Activated CD4-positive, alpha-beta T cell treated with anti-CD3 and anti-CD28 coated beads, Interleukin-2, amount 50 U/mL, for 24 hours (primary cell): Measurements from ENCODE around the gene MRPL27.
"Not testable (repeated sequence)": the region's sequence is repeated elsewhere in the genome, so short reads cannot be mapped to it uniquely, and the experiment has no call there.

ENCODE experiments used
- DNase-seq, 2 donors: peaks; one replicate each; pipeline ENCODE4 v3.0.0-alpha.2; 2020; ENCODE audit warnings: low read depth in 1 of 2, low spot score in 1 of 2

The MRPL27 gene

GRCh38 chr17:50372758-50373556 lies at the start of gene MRPL27, which contains the start of gene EME1:
Gene MRPL27 (minus strand): TSS chr17:50373184. CDS start chr17:50373170, 14 bp downstream.
Gene EME1 (plus strand): TSS chr17:50373229. CDS start chr17:50375209, 1,980 bp downstream.
- DNase-seq, result peak; percentile 84 to 85

- no peak for DNase-seq
Measured at GRCh38 chr17:50422738-50423137, 49.8 kb upstream of the MRPL27 start.

GRCh38 chr17:50421308-50422051 lies 48.5 kb upstream of the MRPL27 start:
- DNase-seq, result no peak

DNA sequence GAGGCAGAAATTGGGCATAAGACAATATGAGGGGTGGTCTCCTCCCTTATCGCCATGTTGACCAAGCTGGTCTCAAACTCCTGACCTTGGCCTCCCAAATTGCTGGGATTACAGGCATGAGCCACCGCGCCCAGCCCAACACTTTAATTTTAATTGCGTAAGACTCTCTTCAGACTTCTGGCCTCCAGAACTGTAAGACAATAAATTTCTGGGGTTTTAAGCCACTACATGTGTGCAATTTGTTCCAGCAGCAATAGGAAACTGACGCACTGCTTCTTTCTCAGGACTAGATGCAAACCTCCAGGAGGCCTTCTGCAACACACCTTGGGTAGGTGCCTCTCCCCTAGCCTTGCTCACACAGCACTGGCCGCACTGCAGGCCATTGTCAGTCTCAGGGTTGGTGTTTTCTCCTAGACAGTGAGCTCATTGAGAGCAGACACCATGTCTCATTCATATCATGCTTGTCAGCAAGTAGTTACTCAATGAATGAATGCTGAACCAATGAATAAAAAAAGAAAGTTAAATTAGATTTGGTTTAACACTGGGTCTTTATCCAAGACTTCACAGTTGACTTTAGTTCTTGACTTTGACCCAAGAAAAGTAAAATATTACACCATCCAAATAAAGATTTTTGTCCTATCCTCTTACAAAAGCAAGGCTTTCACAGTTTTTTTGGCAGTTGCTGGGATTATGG lies 47.6 kb upstream of the MRPL27 start:
- no peak for DNase-seq

GRCh38 chr17:50419577-50419976 lies 46.6 kb upstream of the MRPL27 start:
- DNase-seq, result not testable (repeated sequence)

GRCh38 chr17:50414808-50415207 lies 41.8 kb upstream of the MRPL27 start:
- DNase-seq, result no peak

- DNase-seq, result no peak
Measured at GRCh38 chr17:50412188-50412732, 39.3 kb upstream of the MRPL27 start.

GRCh38 chr17:50407921-50408320 lies 34.9 kb upstream of the MRPL27 start:
- no peak for DNase-seq

- DNase-seq, result no peak
Measured at GRCh38 chr17:50406578-50406977, 33.6 kb upstream of the MRPL27 start.

GRCh38 chr17:50405351-50405750 lies 32.4 kb upstream of the MRPL27 start:
- not testable (repeated sequence) for DNase-seq

GRCh38 chr17:50399591-50399990 lies 26.6 kb upstream of the MRPL27 start:
- DNase-seq, result not testable (repeated sequence)

DNA sequence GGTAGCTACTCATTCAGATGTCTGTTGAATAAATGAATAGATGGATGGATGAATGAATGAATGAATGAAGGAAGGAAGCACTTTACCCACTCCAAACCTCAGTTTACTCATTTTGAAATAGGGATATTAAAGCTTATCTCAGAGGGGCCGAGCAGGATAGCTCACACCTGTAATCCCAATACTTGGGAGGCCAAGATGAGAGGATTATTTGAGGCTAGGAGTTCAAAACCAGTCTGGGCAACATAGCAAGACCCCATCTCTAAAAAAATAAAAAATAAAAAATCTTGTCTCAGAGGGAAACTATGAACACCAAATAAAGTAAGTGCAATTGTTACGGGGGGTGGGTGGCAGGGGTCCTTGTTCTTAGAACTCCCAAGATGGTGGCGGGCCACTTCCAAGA lies 25.7 kb upstream of the MRPL27 start:
- not testable (repeated sequence) for DNase-seq

DNA sequence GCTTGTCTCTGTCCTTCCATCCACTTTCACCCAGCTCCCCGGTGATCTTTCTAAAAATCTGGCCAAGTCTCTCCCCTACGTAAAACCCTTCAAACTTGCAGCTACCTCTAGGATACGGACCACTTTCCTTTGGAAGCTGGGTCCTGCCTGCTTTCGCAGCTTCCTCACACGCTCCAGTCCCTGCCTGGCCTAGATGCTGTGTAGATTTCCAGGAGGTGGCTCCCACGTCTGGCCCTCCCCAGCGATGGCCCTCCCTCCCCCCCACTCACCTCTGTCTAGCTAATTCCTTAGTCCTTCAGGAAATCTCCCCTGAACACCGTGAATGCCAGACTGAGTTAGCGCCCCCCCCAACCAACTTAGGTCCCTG lies 24.9 kb upstream of the MRPL27 start:
- DNase-seq, result no peak

DNA sequence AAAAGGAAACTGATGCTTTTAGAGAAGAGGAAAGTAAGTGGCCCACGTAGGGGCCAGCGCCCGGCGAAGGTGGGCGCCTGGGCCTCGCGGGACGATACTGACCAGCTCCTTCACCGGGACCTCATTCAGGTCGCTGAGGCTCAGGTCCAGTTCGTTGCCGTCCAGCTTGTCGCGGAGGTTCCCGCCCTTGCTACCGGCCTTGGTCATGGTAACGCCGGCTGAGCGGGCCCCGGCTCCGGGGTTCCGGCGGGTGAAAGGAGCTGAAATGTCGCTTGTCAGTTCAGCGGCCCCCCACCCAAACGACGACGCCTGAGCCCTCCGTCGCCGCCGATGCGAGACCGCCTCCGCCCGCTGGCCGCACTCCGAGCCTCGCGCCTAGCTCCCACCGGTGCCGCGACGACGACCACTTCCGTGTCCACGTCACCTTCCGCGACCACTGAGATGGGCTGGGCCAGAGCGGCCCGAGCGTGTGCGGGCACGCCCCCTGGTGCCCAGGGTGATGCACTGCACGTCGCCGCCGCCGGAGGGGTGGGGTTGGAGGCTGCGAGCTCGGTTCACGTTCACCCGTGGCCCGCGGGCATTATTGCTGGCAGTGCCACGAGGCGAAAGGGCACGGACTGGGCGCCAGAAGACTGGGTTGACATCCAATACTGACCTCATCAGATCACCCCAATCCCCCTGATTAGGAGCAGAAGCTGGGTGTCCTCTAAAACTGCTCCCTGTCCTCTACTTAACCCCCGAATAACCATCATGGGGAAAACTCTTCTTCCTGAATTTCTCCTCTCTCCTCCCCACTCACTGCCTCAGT lies 24.3 kb upstream of the MRPL27 start, which contains the start of gene LRRC59:
Gene LRRC59 (minus strand): TSS at position 413 of the 808 bp plus-strand sequence. CDS start 206 bp downstream, at position 207.
- peak; percentile 86 to 89 for DNase-seq

GRCh38 chr17:50396261-50397110 lies 23.5 kb upstream of the MRPL27 start:
- DNase-seq, result peak; percentile 6 to 9

DNA sequence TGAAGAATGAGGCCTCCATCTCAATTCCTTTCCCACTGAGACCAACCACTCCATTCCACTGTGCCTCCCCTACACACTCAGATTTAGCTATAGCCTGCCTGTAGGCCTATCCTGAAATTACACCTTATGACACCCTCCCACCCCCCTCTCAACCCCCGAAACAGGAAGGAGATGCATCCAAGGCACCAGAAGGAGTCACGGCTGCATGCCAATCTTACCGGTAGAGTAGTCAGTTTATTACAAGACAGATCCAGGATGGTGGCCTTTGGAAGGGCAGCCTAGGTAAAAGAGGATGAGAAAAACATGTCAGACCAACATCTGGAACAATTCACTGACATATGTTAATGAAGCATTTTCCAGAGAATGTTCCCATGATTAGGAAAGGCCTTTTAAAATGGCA lies 21.7 kb upstream of the MRPL27 start:
- DNase-seq, result no peak

DNA sequence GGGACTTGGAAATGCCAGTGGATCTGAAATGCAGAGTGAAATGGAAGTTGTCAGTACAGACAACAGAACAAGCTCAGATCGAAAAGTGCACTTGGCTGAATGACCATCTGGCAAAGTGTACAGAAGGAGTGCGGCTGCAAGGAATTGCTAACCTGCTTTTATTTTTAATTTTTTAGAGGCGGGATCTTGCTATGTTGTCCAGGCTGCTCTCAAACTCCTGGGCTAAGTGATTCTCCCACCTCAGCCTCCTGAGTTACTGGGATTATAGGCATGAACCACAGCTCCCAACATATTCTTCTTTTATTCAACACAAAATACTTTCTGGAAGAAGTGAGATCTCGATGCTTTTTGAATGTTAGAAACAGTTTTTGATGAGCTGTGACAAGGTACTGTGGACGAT lies 20.7 kb upstream of the MRPL27 start:
- no peak for DNase-seq

GRCh38 chr17:50392621-50393020 lies 19.6 kb upstream of the MRPL27 start:
- DNase-seq, result no peak

GRCh38 chr17:50389534-50389933 lies 16.6 kb upstream of the MRPL27 start:
- DNase-seq, result no peak
